Colonic mucosa (tissue), 4 donors: Measurements from ENCODE around the gene AMIGO2. TPM values are rescaled to one million over a fixed set of nuclear protein-coding genes. Genes with fewer than 3 reads are reported as not detected.
A peak's percentile ranks its signal among the peaks of the same experiment; 100 is the strongest.

Source experiments
- DNase-seq: peaks from one replicate; pipeline ENCODE4 v3.0.0-alpha.2; 2020
- H3K27ac ChIP-seq: fragments of 200-600 bp; one replicate; pipeline ENCODE4 v1.8.0; 2021
- H3K27me3 ChIP-seq: fragments of 200-600 bp; one replicate; pipeline ENCODE4 v1.8.0; 2021
- H3K36me3 ChIP-seq: fragments of 200-600 bp; one replicate; pipeline ENCODE4 v1.8.0; 2021
- H3K4me1 ChIP-seq: fragments of 200-600 bp; one replicate; pipeline ENCODE4 v1.8.0; 2021; ENCODE audit warnings: mild to moderate bottlenecking
- H3K4me3 ChIP-seq: fragments of 200-600 bp; one replicate; pipeline ENCODE4 v1.8.0; 2021
- H3K9ac ChIP-seq, 2 donors: one replicate each; pipeline ENCODE4 v1.7.0; 2013; ENCODE audit warnings: control low read depth in 2 of 2, low read depth in 2 of 2, low read length in 2 of 2
- H3K9me3 ChIP-seq: fragments of 200-600 bp; one replicate; pipeline ENCODE4 v1.8.0; 2021
- intact Hi-C: fragments of 100-400 bp; cut with DNase I; formaldehyde crosslinking; loops from one replicate; pipeline ENCODE4 v1.14.1; 2022
- total RNA-seq, 2 donors: library from RNA; stranded (reverse); fragmentation: NEBNext Ultra II Directional in 1 of 2; extraction: Animal tissue kit (Norgen Biotek cat#: 25700) in 1 of 2; gene quantifications; one replicate each; pipeline ENCODE4 v1.2.1, GENCODE V29; 2021
- TF ChIP-seq, protein P1 (sequence below): fragments of 200-600 bp; IDR thresholded peaks from one replicate; pipeline ENCODE4 v1.8.0; 2022; ENCODE audit warnings: antibody characterized with exemption, mild to moderate bottlenecking
- donor health status: healthy.
- donor health status: DM: no; HTN: no; CAD: no.
- donor health status: DM: no; HTN: no; CAD: no.

AMIGO2 gene
- total RNA-seq, 2 donors from 2014 or later = 2.0 to 11.1 TPM

DNA sequence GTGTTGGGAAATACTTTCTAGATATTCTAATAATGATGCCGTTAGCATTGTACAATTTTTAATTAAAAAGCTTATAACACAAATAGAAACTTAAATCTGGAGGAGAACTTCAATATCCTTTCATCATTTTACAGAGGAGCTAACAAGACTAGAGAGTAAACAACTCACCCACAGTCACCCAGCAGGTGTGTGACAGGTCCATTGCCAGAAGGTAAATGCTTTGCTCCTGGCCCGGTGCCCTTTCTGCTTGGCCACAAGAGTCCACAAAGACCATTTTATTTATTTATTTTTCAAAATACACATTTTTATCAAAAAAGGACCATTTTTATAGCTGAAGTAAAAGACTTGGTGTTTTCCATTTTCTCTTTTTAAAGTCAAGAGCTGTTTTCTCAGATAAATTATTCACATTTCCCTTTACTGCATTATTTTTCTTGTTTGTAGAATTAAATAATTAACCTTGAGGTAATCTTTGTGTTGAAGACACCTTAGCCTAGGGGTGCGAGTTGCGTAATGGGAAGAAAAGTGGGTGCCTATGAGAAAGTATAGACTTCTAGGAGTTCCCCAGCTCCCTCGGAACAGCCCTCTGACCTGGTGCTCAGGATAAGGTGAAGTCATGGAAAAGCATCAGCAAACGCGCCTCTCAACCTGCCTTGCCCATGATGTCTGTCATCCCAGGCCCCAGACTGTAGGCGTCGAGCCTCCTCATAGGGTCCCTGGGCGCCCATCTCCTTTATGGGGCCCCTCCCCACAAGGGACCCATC is 26.3 kb upstream of the AMIGO2 start:
- TF ChIP-seq, protein P1, sequence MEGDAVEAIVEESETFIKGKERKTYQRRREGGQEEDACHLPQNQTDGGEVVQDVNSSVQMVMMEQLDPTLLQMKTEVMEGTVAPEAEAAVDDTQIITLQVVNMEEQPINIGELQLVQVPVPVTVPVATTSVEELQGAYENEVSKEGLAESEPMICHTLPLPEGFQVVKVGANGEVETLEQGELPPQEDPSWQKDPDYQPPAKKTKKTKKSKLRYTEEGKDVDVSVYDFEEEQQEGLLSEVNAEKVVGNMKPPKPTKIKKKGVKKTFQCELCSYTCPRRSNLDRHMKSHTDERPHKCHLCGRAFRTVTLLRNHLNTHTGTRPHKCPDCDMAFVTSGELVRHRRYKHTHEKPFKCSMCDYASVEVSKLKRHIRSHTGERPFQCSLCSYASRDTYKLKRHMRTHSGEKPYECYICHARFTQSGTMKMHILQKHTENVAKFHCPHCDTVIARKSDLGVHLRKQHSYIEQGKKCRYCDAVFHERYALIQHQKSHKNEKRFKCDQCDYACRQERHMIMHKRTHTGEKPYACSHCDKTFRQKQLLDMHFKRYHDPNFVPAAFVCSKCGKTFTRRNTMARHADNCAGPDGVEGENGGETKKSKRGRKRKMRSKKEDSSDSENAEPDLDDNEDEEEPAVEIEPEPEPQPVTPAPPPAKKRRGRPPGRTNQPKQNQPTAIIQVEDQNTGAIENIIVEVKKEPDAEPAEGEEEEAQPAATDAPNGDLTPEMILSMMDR = no peak
- Histone ChIP-seq H3K9me3 (no peaks in the 10 kb centered on the region), H3K9ac (no peak overlapping the region), H3K4me3 (no peak overlapping the region), H3K27me3 (no peaks in the 10 kb centered on the region), H3K4me1 (no peaks in the 10 kb centered on the region), H3K27ac (no peak overlapping the region), H3K36me3 (no peaks in the 10 kb centered on the region)
- peak; percentile 52 for DNase-seq
- intact Hi-C loops = no loop called here

DNA sequence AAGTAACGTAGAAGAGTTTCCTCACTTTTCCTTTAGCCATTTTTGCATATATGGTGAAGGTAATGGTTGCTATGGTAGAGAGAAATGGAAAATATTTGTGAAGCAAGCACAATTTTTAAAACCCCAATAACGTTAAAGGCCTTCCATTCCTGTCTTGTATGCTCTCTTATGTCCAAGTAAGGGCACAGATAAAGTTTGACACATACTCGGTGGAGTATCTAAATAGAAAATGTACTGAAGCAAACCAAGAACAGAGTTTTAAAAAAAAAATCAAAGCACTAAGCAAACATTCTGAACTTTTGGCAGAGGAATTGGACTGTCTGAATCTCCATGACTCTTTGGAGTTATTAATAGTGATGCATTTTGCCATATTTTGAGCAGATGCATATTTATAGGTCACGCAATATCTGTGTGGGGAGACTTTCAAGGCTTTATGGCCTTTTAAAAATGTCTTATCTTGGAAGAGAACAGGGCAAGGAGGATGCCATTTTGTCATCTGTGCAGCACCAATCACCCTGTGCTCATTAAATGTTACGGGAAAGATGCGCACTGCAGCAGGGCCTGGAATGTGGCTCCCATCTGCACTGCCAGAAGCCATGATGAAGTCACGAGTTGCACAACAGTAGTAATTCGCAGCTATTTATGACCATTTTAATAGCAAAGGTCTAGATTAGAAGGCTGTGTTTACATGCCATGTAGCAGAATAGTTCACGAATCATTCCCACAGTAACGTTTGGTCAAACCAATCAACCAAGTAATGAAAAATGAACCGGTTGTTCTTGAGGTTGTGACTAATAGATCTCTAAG is 23.3 kb upstream of the AMIGO2 start:
- H3K9ac ChIP-seq = no peak overlapping the region
- no peaks in the 10 kb centered on the region for H3K9me3 ChIP-seq
- TF ChIP-seq, protein P1 = no peak
- H3K27ac ChIP-seq = no peak overlapping the region
- intact Hi-C loops = no loop called here
- no peaks in the 10 kb centered on the region for H3K36me3 ChIP-seq
- no peak for DNase-seq
- no peak overlapping the region for H3K4me3 ChIP-seq
- H3K4me1 ChIP-seq = no peaks in the 10 kb centered on the region
- no peaks in the 10 kb centered on the region for H3K27me3 ChIP-seq

DNA sequence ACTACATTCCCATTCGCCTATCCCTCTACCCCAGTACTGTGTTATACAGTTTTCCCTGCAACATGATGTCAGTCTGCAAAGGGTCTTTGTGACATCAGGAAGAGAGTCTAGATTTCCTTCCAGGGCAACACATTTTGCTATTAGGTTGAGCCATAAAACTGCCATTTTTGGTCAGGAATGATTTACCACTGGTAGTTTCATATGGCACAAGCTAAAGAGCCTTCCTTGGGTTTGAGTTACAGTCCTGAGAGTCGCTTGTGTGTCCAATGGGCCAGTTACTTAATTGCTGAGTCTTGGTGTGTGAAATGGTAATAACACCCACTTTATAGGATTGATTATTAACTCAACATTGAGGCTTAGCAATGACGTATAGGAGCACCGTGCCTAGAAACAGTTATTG is 22.6 kb upstream of the AMIGO2 start:
- H3K36me3 ChIP-seq = no peaks in the 10 kb centered on the region
- DNase-seq = no peak
- no peak overlapping the region for H3K9ac ChIP-seq
- H3K27me3 ChIP-seq = no peaks in the 10 kb centered on the region
- H3K4me3 ChIP-seq = no peak overlapping the region
- TF ChIP-seq, protein P1 = no peak
- no peak overlapping the region for H3K27ac ChIP-seq
- no peaks in the 10 kb centered on the region for H3K9me3 ChIP-seq
- intact Hi-C loops = no loop called here
- no peaks in the 10 kb centered on the region for H3K4me1 ChIP-seq

DNA sequence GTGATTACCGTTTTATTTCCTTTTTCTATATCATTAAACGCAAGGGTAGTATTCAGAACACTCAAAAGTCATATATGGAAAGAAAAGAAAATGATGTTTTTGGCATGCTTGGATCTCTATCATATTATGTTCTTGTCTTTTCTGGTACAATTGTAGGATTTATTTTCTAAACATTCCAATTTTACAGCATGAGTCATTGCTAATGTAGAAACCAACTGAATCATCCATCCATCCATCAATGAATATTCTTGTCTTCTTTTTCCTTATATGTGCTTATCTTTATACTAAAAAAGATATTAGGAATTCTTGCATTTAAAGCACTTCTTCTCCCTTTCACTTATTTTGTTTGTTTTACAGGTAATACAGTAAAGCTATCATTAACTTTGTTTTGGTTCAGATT is 20.4 kb upstream of the AMIGO2 start:
- Histone ChIP-seq H3K9me3 (no peaks in the 10 kb centered on the region), H3K36me3 (no peaks in the 10 kb centered on the region), H3K4me1 (no peaks in the 10 kb centered on the region), H3K27ac (no peak overlapping the region), H3K27me3 (no peaks in the 10 kb centered on the region), H3K4me3 (no peak overlapping the region), H3K9ac (no peak overlapping the region)
- DNase-seq = no peak
- intact Hi-C loops = no loop called here
- TF ChIP-seq, protein P1 = no peak

DNA sequence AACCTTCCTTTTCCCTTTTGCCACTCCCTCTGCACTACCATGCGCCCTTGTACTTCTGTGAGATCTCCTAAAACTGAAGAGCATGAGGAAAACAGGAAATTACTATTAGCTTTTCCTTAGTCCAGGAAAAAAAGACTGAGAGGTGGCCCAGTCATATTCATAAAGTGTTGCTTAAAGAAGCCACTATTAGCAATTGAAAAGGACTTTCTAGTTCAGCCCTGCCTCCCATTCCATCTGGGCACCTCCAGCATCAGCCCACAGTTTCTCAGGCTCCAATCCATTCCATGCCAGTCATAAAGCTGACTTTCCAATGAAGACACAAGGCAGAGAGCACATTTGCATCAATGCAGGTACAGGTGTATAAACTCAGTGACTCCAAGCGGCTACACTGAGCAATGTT is 19.9 kb upstream of the AMIGO2 start:
- intact Hi-C loops = no loop called here
- H3K4me1 ChIP-seq = no peaks in the 10 kb centered on the region
- no peaks in the 10 kb centered on the region for H3K27me3 ChIP-seq
- H3K9me3 ChIP-seq = no peaks in the 10 kb centered on the region
- TF ChIP-seq, protein P1 = no peak
- no peak overlapping the region for H3K9ac ChIP-seq
- no peak overlapping the region for H3K27ac ChIP-seq
- DNase-seq = no peak
- no peaks in the 10 kb centered on the region for H3K36me3 ChIP-seq
- no peak overlapping the region for H3K4me3 ChIP-seq
